ENCODE data around the gene TMSB10.

GRCh38 chr2:84942166-84942565 lies 36.7 kb downstream of the TMSB10 start:
- TF ChIP-seq POLR2A (IDR thresholded peaks at IDR 0.05; ENCODE audit: low read length), result no peak
- TF ChIP-seq GATA1 (IDR thresholded peaks at IDR 0.05; ENCODE audit: low read depth, low read length), result no peak

Data from erythroblast (primary cell).